Skeletal muscle tissue (tissue), 4 donors: ENCODE results near the gene DESI2. TPM values are rescaled to one million over a fixed set of nuclear protein-coding genes. Genes with fewer than 3 reads are reported as not detected.
"Not testable (repeated sequence)": the region's sequence is repeated elsewhere in the genome, so short reads cannot be mapped to it uniquely, and the experiment has no call there.

ENCODE experiments used
- H3K27ac ChIP-seq: one replicate; pipeline ENCODE4 v1.7.0; 2013; ENCODE audit warnings: mild to moderate bottlenecking, low read depth, low read length, inconsistent platforms
- H3K27me3 ChIP-seq, 3 donors: one replicate each; pipeline ENCODE4 v1.7.0; 2013; ENCODE audit warnings: low read length in 3 of 3; ENCODE audit not compliant: control insufficient read depth in 3 of 3, insufficient read depth in 3 of 3
- H3K36me3 ChIP-seq, 3 donors: one replicate each; pipeline ENCODE4 v1.7.0; 2013; ENCODE audit warnings: low read length in 3 of 3; ENCODE audit not compliant: control insufficient read depth in 3 of 3, insufficient read depth in 3 of 3
- H3K4me1 ChIP-seq, 3 donors: one replicate each; pipeline ENCODE4 v1.7.0; 2013; ENCODE audit warnings: low read length in 3 of 3, mild to moderate bottlenecking in 3 of 3; ENCODE audit not compliant: control insufficient read depth in 3 of 3, insufficient read depth in 3 of 3
- H3K4me3 ChIP-seq, 3 donors: one replicate each; pipeline ENCODE4 v1.7.0; 2013; ENCODE audit warnings: low read length in 3 of 3
- H3K9ac ChIP-seq, 3 donors: one replicate each; pipeline ENCODE4 v1.7.0; 2013; ENCODE audit warnings: low read length in 3 of 3, mild to moderate bottlenecking in 3 of 3, moderate library complexity in 2 of 3, low read depth in 1 of 3
- H3K9me3 ChIP-seq, 3 donors: one replicate each; pipeline ENCODE4 v1.7.0; 2013; ENCODE audit warnings: low read length in 3 of 3; ENCODE audit not compliant: control insufficient read depth in 3 of 3
- total RNA-seq: library from RNA; depleted of rRNA; stranded (reverse); fragments of >200 nt; gene quantifications from one replicate; pipeline ENCODE4 v1.2.3, GENCODE V29; 2014
- donor health status: Osteomylitis.

The DESI2 gene
- total RNA-seq, 1 donor from 2014 or later: 47.0 TPM

DNA sequence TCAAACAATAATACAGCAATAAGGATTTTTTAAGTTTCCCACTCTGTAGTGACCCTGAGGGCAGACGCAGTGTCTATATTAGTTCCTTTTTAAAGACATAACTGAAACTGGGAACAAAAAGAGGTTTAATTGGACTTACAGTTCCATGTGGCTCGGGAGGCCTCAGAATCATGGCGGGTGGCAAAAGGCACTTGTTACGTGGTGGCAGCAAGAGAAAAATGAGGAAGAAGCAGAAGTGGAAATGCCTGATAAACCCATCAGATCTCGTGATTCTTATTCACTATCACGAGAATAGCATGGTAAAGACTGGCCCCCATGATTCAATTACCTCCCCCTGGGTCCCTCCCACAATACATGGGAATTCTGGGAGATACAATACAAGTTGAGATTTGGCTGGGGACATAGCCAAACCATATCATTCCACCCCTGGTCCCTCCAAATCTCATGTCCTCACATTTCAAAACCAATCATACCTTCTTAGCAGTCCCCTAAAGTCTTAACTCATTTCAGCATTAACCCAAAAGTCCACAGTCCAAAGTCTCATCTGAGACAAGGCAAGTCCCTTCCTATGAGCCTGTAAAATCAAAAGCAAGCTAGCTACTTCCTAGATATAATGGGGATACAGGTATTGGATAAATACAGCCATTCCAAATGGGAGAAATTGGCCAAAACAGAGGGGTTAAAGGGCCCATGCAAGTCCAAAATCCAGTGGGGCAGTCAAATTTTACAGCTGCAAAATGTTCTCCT is 13.9 kb downstream of the DESI2 start:
- not testable (repeated sequence) for H3K9ac ChIP-seq, H3K27ac ChIP-seq, H3K27me3 ChIP-seq, H3K9me3 ChIP-seq, H3K36me3 ChIP-seq, H3K4me3 ChIP-seq
- H3K4me1 ChIP-seq: peaks cover 9 to 26% (median 12%) of the 10 kb centered on the region in 3 donors

- no peak overlapping the region for H3K9ac ChIP-seq
- H3K36me3 ChIP-seq: no peaks in the 10 kb centered on the region
- H3K9me3 ChIP-seq: no peaks in the 10 kb centered on the region
- no peak overlapping the region for H3K4me3 ChIP-seq
- H3K4me1 ChIP-seq: peaks cover 11 to 34% (median 18%) of the 10 kb centered on the region in 3 donors
- H3K27ac ChIP-seq: no peak overlapping the region
- no peaks in the 10 kb centered on the region for H3K27me3 ChIP-seq
Measured at GRCh38 chr1:244667797-244668196, 14.9 kb downstream of the DESI2 start.

DNA sequence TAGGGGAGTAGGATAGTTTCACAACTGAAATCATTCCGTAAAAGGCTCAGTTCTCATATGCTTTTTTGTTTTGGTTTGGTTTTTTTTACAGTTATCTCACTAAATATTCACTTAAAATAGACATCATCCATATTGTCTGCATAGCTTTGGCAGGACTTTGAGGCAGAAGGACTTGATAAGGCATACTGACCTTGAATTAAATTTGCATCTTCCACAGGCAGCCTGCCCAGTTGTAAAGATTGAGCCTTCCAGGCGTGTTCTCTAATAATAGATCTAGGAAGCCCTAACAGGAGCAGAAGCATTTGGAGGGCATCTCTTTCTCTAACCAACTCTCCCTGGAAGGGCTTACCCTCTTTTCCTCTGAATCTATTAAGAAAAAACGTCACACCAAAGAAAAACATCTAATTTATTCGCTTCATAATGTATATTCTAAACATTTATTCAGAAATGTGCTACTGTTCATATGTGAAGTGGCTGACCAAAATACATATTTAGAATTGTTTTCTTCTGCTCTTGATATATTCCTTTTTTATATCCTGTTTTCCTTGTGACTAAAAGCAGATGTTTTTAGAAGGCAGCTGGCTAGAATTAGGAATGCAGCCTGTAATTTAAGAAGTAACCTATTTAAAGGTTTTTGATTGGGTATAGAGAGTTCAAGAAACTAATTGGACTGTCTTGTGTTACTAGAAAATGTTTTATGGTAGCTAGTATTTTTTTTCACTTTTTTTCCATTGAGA is 20.2 kb downstream of the DESI2 start:
- H3K4me1 ChIP-seq: peaks cover 3 to 17% (median 15%) of the 10 kb centered on the region in 3 donors
- H3K9me3 ChIP-seq: no peaks in the 10 kb centered on the region
- peaks cover 0 to 4% (median 0%) of the 10 kb centered on the region in 3 donors for H3K36me3 ChIP-seq
- peak overlapping the region; percentile 10 to 47 (median 30) for H3K9ac ChIP-seq
- H3K4me3 ChIP-seq: no peak overlapping the region
- no peaks in the 10 kb centered on the region for H3K27me3 ChIP-seq
- H3K27ac ChIP-seq: peak overlapping the region; percentile 76

GRCh38 chr1:244674446-244674845 is 21.5 kb downstream of the DESI2 start:
- Histone ChIP-seq H3K4me1 (peaks cover 3 to 20% (median 17%) of the 10 kb centered on the region in 3 donors), H3K36me3 (peaks cover 0 to 4% (median 0%) of the 10 kb centered on the region in 3 donors), H3K27me3 (no peaks in the 10 kb centered on the region), H3K9ac (no peak overlapping the region), H3K27ac (peak overlapping the region; percentile 76), H3K9me3 (no peaks in the 10 kb centered on the region), H3K4me3 (no peak overlapping the region)

GRCh38 chr1:244675167-244675566 is 22.2 kb downstream of the DESI2 start:
- H3K27me3 ChIP-seq: no peaks in the 10 kb centered on the region

DNA sequence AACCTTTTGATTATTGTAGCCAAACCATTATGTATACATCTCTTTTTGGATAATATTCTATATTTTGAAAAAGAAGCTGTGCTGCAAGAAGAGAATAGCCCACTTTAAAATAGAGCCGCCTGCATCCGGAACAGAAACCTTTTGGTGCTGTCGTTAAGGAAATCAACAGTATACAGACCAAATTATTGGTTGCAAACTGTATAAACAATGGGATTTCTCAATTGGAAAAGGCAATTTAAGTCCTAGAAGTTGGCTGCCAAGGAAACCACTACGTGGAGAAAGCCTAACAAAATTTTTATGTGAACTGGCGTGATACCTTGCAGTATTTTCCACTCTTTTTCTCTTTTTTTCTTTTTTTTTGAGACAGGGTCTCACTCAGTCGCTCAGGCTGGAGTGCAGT is 25.8 kb downstream of the DESI2 start:
- H3K9ac ChIP-seq: no peak overlapping the region
- H3K9me3 ChIP-seq: no peaks in the 10 kb centered on the region
- no peaks in the 10 kb centered on the region for H3K27me3 ChIP-seq
- peaks cover 0 to 9% (median 5%) of the 10 kb centered on the region in 3 donors for H3K4me1 ChIP-seq
- H3K36me3 ChIP-seq: peaks cover 0 to 4% (median 0%) of the 10 kb centered on the region in 3 donors
- no peak overlapping the region for H3K4me3 ChIP-seq
- no peak overlapping the region for H3K27ac ChIP-seq

More at GRCh38 chr1:244675167-244675566, 22.2 kb downstream of the DESI2 start:
- Histone ChIP-seq H3K27ac (peak overlapping the region; percentile 76), H3K9me3 (no peaks in the 10 kb centered on the region), H3K4me1 (peaks cover 3 to 20% (median 17%) of the 10 kb centered on the region in 3 donors), H3K4me3 (no peak overlapping the region), H3K36me3 (peaks cover 0 to 4% (median 0%) of the 10 kb centered on the region in 3 donors), H3K9ac (no peak overlapping the region)

DNA sequence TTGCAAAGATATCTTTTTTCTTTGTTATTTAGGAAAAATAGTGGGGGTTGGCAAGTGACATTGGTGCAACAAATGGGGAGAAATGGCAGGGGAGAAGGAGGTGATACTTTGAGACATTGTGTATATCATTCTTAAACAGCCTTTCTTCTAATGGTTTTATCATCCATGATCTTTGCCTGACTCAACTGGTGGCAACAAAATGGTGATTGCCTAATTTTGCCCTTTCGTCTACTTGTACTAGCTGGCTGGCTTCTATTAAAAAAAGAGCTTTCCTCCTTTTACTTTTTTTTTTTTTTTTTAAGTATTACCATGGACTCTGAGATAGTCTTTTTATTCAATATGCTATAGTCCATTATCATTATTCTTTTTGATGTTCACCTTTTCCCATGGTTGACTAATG is 27.7 kb downstream of the DESI2 start:
- no peaks in the 10 kb centered on the region for H3K36me3 ChIP-seq
- H3K9ac ChIP-seq: no peak overlapping the region
- H3K4me1 ChIP-seq: peaks cover 0 to 6% (median 5%) of the 10 kb centered on the region in 3 donors
- no peak overlapping the region for H3K27ac ChIP-seq
- H3K4me3 ChIP-seq: no peak overlapping the region
- H3K27me3 ChIP-seq: no peaks in the 10 kb centered on the region
- no peaks in the 10 kb centered on the region for H3K9me3 ChIP-seq

GRCh38 chr1:244682087-244682486 is 29.2 kb downstream of the DESI2 start:
- H3K27me3 ChIP-seq, H3K27ac ChIP-seq, H3K9ac ChIP-seq, H3K4me1 ChIP-seq, H3K36me3 ChIP-seq, H3K4me3 ChIP-seq, H3K9me3 ChIP-seq: not testable (repeated sequence)

GRCh38 chr1:244695937-244696336 is 43.0 kb downstream of the DESI2 start:
- no peaks in the 10 kb centered on the region for H3K9me3 ChIP-seq
- no peaks in the 10 kb centered on the region for H3K27me3 ChIP-seq
- H3K4me1 ChIP-seq: no peaks in the 10 kb centered on the region
- H3K9ac ChIP-seq: no peak overlapping the region
- H3K4me3 ChIP-seq: no peak overlapping the region
- H3K36me3 ChIP-seq: peaks cover 11 to 49% (median 30%) of the 10 kb centered on the region in 3 donors
- no peak overlapping the region for H3K27ac ChIP-seq

- no peak overlapping the region for H3K27ac ChIP-seq
- peaks cover 5 to 35% (median 18%) of the 10 kb centered on the region in 3 donors for H3K36me3 ChIP-seq
- no peaks in the 10 kb centered on the region for H3K9me3 ChIP-seq
Measured at GRCh38 chr1:244699741-244700140, 46.8 kb downstream of the DESI2 start.

More at GRCh38 chr1:244699741-244700140, 46.8 kb downstream of the DESI2 start:
- Histone ChIP-seq H3K27me3 (no peaks in the 10 kb centered on the region), H3K9ac (no peak overlapping the region), H3K4me1 (no peaks in the 10 kb centered on the region), H3K4me3 (no peak overlapping the region)
